Measurements from ENCODE around the gene SPIB. TPM values are rescaled to one million over a fixed set of nuclear protein-coding genes. Genes with fewer than 3 reads are reported as not detected.

Gene SPIB
- 1 to 10 TPM in 1 of 2 donors, under 1 TPM in 1; 0.50 to 5.0 TPM for total RNA-seq
- polyA plus RNA-seq, result under 1 TPM; 0.09 to 0.21 TPM

- H3K27me3 ChIP-seq (ENCODE audit: control insufficient read depth in 4 of 4, insufficient read depth in 4 of 4, low read length in 3 of 4), result peaks cover 0 to 3% (median 0%) of the 10 kb centered on the region in 4 donors
- TF ChIP-seq GABPA (IDR thresholded peaks at IDR 0.05 in 1 of 2, conservative IDR thresholded peaks at IDR 0.05 in 1 of 2) (no peak), FOXA1 (IDR thresholded peaks at IDR 0.05) (no peak), FOXA2 (IDR thresholded peaks at IDR 0.05) (no peak), HNF4A (conservative IDR thresholded peaks at IDR 0.05) (no peak), EGR1 (IDR thresholded peaks at IDR 0.05; ENCODE audit: low read depth in 2 of 2) (no peak), TAF1 (conservative IDR thresholded peaks at IDR 0.05) (no peak), NR2F2 (IDR thresholded peaks at IDR 0.05) (no peak), MAX (IDR thresholded peaks at IDR 0.05) (no peak), REST (IDR thresholded peaks at IDR 0.05) (no peak), HNF4G (IDR thresholded peaks at IDR 0.05) (no peak), CTCF (IDR thresholded peaks at IDR 0.05; ENCODE audit: low read depth, low read length, missing input control) (no peak), ZBTB33 (IDR thresholded peaks at IDR 0.05) (no peak), RAD21 (IDR thresholded peaks at IDR 0.05) (no peak)
- 24% methylated on average over 34 of the region's 34 CpGs for WGBS
- H3K4me1 ChIP-seq (ENCODE audit: control insufficient read depth in 4 of 4, insufficient read depth in 4 of 4, low read length in 3 of 4), result no peaks in the 10 kb centered on the region
- no peak within 1 kb of the TSS for H3K4me3 ChIP-seq (ENCODE audit: low read depth in 1 of 3, low read length in 3 of 3)
- DNase-seq (ENCODE audit: low spot score), result no peak
- H3K27ac ChIP-seq (ENCODE audit: low read depth in 1 of 2, low read length in 2 of 2), result no peak within 1 kb of the TSS
- H3K9me3 ChIP-seq (ENCODE audit: control insufficient read depth in 4 of 4, low read length in 3 of 4), result no peaks in the 10 kb centered on the region
- H3K36me3 ChIP-seq (ENCODE audit: control insufficient read depth in 4 of 4, insufficient read depth in 3 of 4, low read depth in 1 of 4, low read length in 3 of 4), result no peaks in the 10 kb centered on the region
- no peak within 1 kb of the TSS for H3K9ac ChIP-seq (ENCODE audit: low read depth in 1 of 2, low read length in 2 of 2)
Measured at GRCh38 chr19:50418176-50419021, at the start of gene SPIB. Gene SPIB, plus strand, starts transcription at chr19:50418938. Its CDS starts 25 bp downstream, at chr19:50418963.

- no peaks in the 10 kb centered on the region for H3K36me3 ChIP-seq (ENCODE audit: control insufficient read depth in 4 of 4, insufficient read depth in 3 of 4, low read depth in 1 of 4, low read length in 3 of 4)
- no peak overlapping the region for H3K9ac ChIP-seq (ENCODE audit: low read depth in 1 of 2, low read length in 2 of 2)
- H3K4me1 ChIP-seq (ENCODE audit: control insufficient read depth in 4 of 4, insufficient read depth in 4 of 4, low read length in 3 of 4), result peaks cover 0 to 13% (median 6%) of the 10 kb centered on the region in 4 donors
- 84% methylated on average over 10 of the region's 10 CpGs for WGBS
- no peak overlapping the region for H3K27ac ChIP-seq (ENCODE audit: low read depth in 1 of 2, low read length in 2 of 2)
- no peak overlapping the region for H3K4me3 ChIP-seq (ENCODE audit: low read depth in 1 of 3, low read length in 3 of 3)
- no peak for DNase-seq (ENCODE audit: low spot score)
- no peaks in the 10 kb centered on the region for H3K27me3 ChIP-seq (ENCODE audit: control insufficient read depth in 4 of 4, insufficient read depth in 4 of 4, low read length in 3 of 4)
- no peaks in the 10 kb centered on the region for H3K9me3 ChIP-seq (ENCODE audit: control insufficient read depth in 4 of 4, low read length in 3 of 4)
- TF ChIP-seq MAX (IDR thresholded peaks at IDR 0.05), result no peak
- no peak for TF ChIP-seq RAD21 (IDR thresholded peaks at IDR 0.05)
- no peak for TF ChIP-seq ZBTB33 (IDR thresholded peaks at IDR 0.05)
- no peak for TF ChIP-seq HNF4A (conservative IDR thresholded peaks at IDR 0.05)
- TF ChIP-seq RXRA (IDR thresholded peaks at IDR 0.05), result no peak
- no peak for TF ChIP-seq ATF3 (IDR thresholded peaks at IDR 0.05)
- no peak for TF ChIP-seq NR2F2 (IDR thresholded peaks at IDR 0.05)
- TF ChIP-seq REST (IDR thresholded peaks at IDR 0.05), result no peak
Measured at GRCh38 chr19:50371914-50372475, 46.7 kb upstream of the SPIB start.

Data from liver (tissue), 9 donors.